Thoracic aorta (tissue), 2 donors: Measurements from ENCODE around the gene ADIRF. TPM values are rescaled to one million over a fixed set of nuclear protein-coding genes. Genes with fewer than 3 reads are reported as not detected.
A peak's percentile ranks its signal among the peaks of the same experiment; 100 is the strongest.
"Not testable (repeated sequence)": the region's sequence is repeated elsewhere in the genome, so short reads cannot be mapped to it uniquely, and the experiment has no call there.

ENCODE experiments used
- ATAC-seq: fragments of 150-250 bp; one replicate; pipeline ENCODE4 v1.8.0; 2017; ENCODE audit warnings: low read depth; ENCODE audit not compliant: insufficient number of reproducible peaks, low FRiP score
- DNase-seq: peaks from one replicate; pipeline ENCODE4 v3.0.0-alpha.2; 2020; ENCODE audit warnings: low spot score
- H3K27ac ChIP-seq, 2 donors: fragments of 200-600 bp; sonication (generic); 1 replicate in 1 of 2; 2 replicates in 1 of 2; pipeline ENCODE4 v1.5.1; 2016; ENCODE audit warnings: mild to moderate bottlenecking in 2 of 2, moderate library complexity in 2 of 2
- H3K27me3 ChIP-seq: fragments of 200-600 bp; sonication (generic); replicated peaks from 2 replicates; pipeline ENCODE4 v1.6.0; 2016; ENCODE audit warnings: mild to moderate bottlenecking; ENCODE audit not compliant: insufficient read depth
- H3K36me3 ChIP-seq: fragments of 200-600 bp; sonication (generic); one replicate; pipeline ENCODE4 v1.5.1; 2016
- H3K4me1 ChIP-seq, 2 donors: fragments of 200-600 bp; sonication (generic); 1 replicate in 1 of 2; 2 replicates in 1 of 2; pipeline versions ENCODE4 v1.5.1 to v1.6.0; 2016; ENCODE audit warnings: low read depth in 2 of 2, mild to moderate bottlenecking in 1 of 2; ENCODE audit not compliant: control insufficient read depth in 1 of 2
- H3K4me3 ChIP-seq: fragments of 200-600 bp; sonication (generic); 2 replicates; pipeline ENCODE4 v1.5.1; 2016; ENCODE audit warnings: mild to moderate bottlenecking
- H3K9me3 ChIP-seq: fragments of 200-600 bp; sonication (generic); 2 replicates; pipeline ENCODE4 v1.5.1; 2016
- CTCF ChIP-seq: fragments of 200-600 bp; sonication (generic); IDR thresholded peaks from one replicate; pipeline ENCODE4 v1.5.1; 2019; ENCODE audit warnings: antibody characterized with exemption
- total RNA-seq, 2 donors: library from RNA; depleted of rRNA; stranded (reverse); fragments of >200 nt; gene quantifications; one replicate each; pipeline versions ENCODE4 v1.1.0 to v1.2.3, GENCODE V29; 2016

Gene ADIRF
- total RNA-seq, 2 donors from 2014 or later, result 318 to 644 TPM

GRCh38 chr10:86971232-86971991, 3.1 kb downstream of the ADIRF start:
- peak overlapping the region; percentile 97 for H3K4me3 ChIP-seq
- H3K27me3 ChIP-seq, result no peaks in the 10 kb centered on the region
- peak; percentile 27 for TF ChIP-seq CTCF
- H3K27ac ChIP-seq, result peak overlapping the region; percentile 100
- H3K9me3 ChIP-seq, result no peaks in the 10 kb centered on the region
- no peaks in the 10 kb centered on the region for H3K36me3 ChIP-seq
- H3K4me1 ChIP-seq, result peaks cover 21 to 47% of the 10 kb centered on the region in 2 donors
- DNase-seq (no peak), ATAC-seq (peak; percentile 57)

- no peak for TF ChIP-seq CTCF
- Histone ChIP-seq H3K27ac (peak overlapping the region; percentile 100), H3K36me3 (no peaks in the 10 kb centered on the region), H3K9me3 (no peaks in the 10 kb centered on the region), H3K4me3 (no peak overlapping the region), H3K4me1 (peaks cover 14 to 36% of the 10 kb centered on the region in 2 donors), H3K27me3 (no peaks in the 10 kb centered on the region)
- ATAC-seq, result no peak
- DNase-seq, result no peak
Observed at GRCh38 chr10:86972613-86973380, 4.5 kb downstream of the ADIRF start.

DNA sequence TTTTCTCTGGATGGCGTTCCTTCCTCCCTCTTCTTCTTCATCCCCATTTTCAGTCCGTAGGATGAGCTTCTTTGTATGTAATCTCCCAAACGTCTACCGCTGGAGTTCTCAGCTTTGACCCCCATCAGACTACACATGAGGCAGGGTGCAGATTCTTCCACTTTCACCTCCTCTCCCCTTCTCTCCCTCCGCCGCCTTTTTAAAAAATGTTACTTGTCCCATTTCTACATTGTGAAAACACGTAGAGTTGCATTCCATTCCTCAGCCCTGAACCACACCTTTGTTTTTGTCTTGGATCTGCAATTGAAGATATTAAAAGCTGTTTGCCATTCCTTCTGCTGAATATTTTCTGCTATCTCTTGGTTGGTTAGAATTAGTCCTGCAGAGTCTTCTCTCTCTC, 6.2 kb downstream of the ADIRF start:
- no peak overlapping the region for H3K4me3 ChIP-seq
- H3K27ac ChIP-seq, result peak overlapping the region in 1 of 2 donors; percentile 46
- H3K9me3 ChIP-seq, result no peaks in the 10 kb centered on the region
- TF ChIP-seq CTCF, result no peak
- DNase-seq, result no peak
- H3K36me3 ChIP-seq, result no peaks in the 10 kb centered on the region
- no peak for ATAC-seq
- H3K4me1 ChIP-seq, result peaks cover 19 to 38% of the 10 kb centered on the region in 2 donors
- H3K27me3 ChIP-seq, result no peaks in the 10 kb centered on the region

DNA sequence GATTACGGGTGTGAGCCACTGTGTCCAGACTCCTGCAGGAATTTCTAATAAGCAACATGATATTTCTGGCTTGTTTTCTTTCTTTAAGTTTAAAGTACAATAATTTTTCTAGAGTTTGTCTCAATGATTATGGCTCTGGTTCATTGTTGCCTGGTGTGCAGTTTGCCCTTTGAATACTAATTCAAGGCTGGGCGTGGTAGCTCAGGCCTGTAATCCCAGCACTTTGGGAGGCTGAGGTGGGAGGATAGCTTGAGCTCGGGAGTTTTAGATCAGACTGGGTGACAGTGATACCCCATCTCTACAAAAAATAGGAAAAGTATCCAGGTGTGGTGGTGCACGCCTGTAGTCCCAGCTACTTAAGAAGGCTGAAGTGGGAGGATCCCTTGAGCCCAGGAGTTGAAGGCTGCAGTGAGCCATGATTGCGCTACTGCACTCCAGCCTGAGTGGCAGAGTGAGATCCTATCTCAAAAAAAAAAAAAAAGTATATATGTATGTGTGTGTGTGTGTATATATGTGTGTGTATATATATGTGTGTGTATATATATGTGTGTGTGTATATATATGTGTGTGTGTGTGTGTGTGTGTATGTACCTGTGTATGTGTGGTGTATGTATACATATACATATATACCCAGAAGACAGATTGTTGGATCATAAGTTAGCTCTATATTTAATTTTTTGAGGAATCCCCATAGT, 8.2 kb downstream of the ADIRF start:
- H3K27me3 ChIP-seq, result no peaks in the 10 kb centered on the region
- ATAC-seq (no peak), DNase-seq (no peak)
- no peaks in the 10 kb centered on the region for H3K36me3 ChIP-seq
- TF ChIP-seq CTCF, result no peak
- no peak overlapping the region for H3K4me3 ChIP-seq
- H3K4me1 ChIP-seq, result peaks cover 37 to 51% of the 10 kb centered on the region in 2 donors
- no peaks in the 10 kb centered on the region for H3K9me3 ChIP-seq
- no peak overlapping the region for H3K27ac ChIP-seq

GRCh38 chr10:86978457-86978856, 10.2 kb downstream of the ADIRF start:
- ATAC-seq, H3K9me3 ChIP-seq, DNase-seq, H3K36me3 ChIP-seq, H3K4me3 ChIP-seq, H3K27me3 ChIP-seq: not testable (repeated sequence)
- H3K4me1 ChIP-seq, result peaks cover 25 to 42% of the 10 kb centered on the region in 2 donors
- peak overlapping the region; percentile 21 to 96 for H3K27ac ChIP-seq
